Measurements from ENCODE around the gene CDKAL1.
"Not testable (repeated sequence)": the region's sequence is repeated elsewhere in the genome, so short reads cannot be mapped to it uniquely, and the experiment has no call there.

The CDKAL1 gene

DNA sequence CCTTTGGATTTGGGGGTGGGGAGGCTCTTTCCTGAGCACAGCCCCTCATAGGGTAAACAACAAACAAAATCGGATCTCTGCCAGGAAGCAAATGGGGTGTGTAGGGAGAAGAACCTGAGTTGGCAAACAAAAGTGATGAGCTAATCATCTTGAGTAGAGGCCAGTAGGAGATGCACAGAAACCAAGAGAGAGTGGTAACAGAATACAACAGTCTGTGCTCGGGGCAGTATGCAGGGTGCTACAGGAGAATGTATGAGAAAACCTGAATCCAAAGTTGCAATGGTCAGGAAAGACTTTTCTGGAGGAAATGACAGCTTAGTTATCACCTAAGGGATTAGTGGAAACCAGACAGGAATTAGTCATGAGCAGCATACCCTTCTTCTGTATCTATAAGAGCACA is 177.8 kb downstream of the CDKAL1 start:
- no peak for DNase-seq

DNA sequence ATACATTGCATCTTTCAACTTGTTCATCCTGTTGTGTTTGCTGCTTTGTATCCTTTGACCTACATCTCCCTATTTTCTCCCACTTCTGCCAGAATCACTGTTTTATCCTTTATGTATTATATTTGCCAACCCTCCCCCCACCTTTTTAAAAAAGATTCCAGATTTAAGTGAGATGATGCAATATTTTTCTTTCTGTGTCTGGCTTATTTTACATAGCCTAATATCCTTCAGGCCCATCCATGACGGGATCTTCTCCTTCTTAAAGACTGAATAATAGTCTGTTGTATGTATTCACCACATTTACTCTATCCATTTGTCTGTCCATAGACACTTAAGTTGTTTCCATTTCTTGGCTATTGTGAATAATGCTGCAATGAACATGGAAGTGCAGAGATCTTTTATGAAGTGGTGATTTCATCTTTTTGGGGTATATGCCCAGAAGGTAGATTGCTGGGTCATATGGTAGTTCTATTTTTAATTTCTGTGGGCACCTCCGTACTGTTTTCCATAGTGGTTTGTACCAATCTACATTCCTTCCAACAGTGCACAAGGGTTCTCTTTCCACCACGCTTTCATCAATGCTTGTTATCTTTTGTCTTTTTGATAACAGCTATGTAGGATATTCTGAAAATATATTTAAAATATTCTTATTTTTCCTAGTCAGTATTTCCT is 181.0 kb downstream of the CDKAL1 start:
- DNase-seq: no peak

DNA sequence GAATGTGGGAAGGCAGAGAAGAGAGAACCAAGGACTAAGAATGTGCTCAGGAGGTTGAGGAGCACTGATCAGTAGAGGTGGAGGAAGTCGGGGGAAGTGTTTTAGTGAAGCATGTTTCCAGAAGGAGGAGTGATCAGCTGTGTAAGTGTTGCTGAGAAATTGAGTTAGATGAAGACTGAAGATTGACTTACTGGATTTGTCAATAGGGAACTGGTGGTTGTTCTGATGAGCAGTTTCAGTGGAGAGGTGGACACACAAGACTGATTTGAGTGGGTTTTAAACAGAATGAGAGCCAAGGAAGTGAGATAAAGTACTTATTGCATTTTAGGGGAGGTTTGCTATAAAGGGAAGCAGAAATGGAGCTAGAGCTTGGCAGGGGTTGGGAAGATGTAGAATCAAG is 182.6 kb downstream of the CDKAL1 start:
- DNase-seq: no peak

DNA sequence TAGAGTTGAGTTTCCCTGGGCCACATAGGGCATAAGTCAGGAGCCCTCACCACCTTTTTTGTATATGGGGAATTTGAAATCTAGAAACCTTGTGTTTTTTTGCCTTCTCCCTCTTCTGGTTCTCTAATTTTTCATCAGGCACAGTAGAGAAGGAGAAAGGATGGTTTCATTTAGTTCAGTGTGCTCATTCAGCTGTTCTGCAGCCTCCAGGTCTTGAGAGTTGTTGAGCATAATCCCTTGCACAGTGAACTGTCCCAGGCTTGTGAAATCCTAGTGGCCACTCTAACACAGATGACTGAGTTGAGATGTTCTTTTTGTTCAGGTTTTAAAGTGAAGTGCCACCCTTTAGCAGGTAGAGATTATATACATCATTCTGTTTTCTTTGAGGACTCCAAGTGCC is 183.5 kb downstream of the CDKAL1 start:
- no peak for DNase-seq

DNA sequence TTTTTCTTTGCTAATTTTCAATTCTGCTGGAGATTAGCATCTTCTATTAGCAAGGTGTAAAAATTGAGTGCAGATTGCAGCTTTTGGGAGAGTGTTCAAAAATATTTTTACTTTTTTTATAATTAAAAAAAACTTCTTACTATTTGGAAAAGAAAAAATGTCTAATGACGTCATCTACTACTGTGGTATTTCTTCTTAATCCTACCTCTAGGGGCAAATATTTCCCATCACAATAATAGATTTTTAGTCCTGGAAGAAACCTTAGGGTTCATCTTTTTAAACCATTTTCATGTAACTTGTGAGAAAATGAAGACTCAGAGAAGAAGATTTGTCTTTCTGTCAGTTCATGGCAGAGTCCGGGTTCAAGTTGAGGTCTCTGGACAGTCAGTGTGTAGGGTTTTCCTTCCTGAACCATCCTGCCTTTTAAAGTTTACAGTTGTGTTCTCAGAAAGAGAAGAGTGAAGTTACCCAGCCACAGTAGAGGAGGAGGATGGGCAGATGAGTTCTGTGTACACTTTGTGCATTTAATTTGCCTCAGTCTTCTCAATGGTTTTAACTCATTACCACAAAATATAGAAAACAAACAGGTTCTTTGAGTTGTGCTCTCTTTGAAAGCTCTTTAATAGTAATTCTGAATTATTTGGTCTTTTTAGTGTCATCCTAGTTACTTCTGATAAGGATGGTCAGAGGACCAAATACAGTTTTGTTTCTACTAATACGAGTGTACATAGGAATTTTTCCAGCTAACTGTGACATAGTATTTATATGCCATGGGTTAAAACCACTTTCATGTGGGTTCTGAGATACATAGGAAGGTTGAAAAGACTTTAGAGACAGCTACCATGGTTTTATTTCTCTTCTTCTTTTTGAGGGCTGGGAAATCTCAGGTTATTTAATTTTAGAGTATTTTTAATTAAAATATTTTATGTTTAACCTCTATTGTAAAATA is 184.7 kb downstream of the CDKAL1 start:
- no peak for DNase-seq

DNA sequence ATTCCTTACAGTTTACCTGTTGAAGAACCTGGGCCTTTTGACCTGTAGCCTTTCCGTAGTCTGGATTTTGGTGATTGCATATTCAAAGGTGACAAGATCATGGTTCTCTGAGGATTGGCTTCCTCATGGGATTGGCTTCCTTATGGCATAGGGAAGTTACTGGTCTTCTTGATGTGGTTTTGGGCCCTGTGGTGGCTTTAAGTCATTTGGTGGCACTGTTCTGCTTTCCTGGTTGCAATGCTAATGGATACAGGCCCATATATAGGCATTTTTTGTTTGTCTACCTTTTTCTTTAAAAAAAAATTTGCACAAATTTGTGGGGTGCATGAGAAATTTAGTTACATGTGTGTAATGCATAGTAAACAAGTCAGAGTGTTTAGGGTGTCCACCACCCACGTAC is 185.7 kb downstream of the CDKAL1 start:
- DNase-seq: no peak

DNA sequence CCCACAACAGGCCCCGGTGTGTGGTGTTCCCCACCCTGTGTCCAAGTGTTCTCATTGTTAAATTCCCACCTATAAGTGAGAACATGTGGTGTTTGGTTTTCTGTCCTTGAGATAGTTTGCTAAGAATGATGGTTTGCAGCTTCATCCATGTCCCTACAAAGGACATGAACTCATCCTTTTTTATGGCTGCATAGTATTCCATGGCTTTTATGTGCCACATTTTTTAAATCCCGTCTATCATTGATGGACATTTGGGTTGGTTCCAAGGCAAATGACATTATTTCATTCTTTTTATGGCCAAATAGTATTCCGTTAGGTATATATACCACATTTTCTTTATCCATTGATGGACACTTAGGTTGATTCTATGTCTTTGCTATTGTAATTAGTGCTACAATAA is 186.9 kb downstream of the CDKAL1 start:
- DNase-seq: not testable (repeated sequence)

DNA sequence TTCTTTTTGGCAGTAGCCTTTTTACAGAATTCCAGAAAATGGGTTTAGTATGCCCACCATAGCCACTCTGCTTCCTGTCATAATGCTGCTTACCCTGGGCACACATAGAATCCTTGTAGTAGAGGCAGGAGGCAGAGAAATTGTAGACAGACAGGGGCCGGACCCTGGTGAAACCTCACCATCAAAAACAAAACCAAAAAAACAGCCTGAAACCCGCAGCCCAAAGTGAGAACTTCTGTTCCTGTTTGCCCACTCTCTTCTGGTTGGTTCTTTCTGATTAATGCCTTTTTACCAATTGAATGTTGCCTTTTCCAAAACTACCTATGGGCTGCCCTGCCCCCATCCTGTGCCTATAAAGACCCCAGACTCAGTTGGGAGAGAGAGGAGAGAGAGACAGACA is 188.2 kb downstream of the CDKAL1 start:
- no peak for DNase-seq

DNA sequence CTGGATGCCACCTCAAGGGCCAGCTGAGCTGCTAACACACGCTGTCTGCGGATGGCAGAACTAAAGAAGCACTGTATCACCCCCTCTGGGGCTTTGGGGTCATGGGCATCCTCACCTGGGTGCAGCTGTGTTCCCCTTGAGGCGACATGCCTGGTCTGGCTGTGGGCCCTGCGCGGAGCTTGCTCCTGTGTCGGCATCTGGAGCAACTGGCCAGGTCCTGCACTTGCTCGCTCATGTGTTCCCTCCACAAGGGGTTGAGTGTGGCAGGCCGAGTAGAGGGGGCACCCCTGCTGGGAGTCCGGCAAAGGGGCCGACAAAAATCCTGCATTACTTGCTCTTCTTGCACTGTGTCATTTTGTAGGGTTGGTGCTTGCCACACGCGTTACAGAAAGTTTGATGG is 189.0 kb downstream of the CDKAL1 start:
- DNase-seq: no peak

DNA sequence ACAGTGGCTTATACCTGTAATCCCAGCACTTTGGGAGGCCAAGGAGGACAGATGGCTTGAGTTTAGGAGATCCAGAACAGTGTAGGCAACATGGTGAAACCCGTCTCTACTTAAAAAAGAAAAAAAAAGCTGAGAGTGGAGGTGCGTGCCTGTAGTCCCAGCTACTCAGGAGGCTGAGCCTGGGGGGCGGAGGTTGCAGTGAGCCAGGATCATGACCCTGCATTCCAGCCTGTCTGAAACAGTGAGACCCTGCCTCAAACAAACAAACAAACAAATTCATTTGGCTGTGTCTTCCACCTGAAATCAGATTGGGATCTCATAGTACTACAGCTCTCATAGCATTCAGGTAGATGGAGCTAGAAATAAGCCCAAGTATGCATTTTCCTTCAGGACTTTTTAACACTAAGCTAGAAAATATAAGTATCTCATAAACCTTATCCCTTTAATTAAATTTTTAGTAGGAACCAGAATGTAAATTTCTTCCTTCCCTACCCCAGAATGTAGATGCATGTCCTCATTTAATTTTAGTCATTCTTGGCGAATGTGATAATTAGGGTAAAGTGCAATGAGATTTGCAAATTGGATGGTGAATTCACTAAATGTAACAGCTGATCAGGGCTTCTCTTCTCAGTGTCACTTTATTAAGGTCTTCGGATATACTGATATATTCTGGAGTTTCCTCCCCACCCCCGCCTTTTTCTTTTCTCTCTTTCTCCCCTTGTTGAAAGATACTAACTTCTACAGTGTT is 190.4 kb downstream of the CDKAL1 start:
- no peak for DNase-seq

DNA sequence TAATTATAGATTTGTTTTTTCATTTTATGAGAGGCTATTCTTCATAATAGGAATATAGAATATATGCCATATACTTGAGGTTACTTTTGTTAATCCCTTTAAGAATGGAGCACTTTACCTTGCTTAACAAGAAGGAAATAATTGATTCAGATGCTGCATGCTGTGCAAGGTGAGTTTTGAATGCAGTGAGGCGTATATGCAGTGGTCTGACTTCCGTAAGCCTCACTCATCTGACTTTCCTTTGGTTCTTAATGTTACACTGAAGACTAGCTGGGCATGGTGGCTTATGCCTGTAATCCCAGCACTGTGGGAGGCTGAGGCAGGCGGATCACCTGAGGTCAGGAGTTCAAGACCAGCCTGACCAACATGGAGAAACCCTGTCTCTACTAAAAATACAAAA is 191.0 kb downstream of the CDKAL1 start:
- DNase-seq: not testable (repeated sequence)

DNA sequence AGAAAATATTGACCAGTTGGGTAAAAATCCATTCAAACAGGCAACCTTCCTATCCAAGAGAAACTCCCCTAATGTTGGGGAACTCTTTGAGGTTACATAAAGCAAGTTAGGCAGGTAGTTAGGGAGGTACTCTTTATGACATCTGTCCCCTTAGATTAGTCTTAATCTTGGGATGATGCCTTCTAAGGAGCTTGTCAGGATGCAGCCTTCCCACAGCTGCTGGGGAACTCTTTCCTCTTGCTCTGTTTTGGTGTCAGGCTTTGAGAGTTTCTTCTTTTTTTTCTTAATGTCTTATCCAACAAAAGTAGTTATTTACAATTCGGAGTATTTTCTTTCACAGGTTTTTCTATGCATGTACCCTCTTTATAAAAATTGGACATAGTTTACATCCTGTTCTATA is 194.8 kb downstream of the CDKAL1 start:
- DNase-seq: no peak

DNA sequence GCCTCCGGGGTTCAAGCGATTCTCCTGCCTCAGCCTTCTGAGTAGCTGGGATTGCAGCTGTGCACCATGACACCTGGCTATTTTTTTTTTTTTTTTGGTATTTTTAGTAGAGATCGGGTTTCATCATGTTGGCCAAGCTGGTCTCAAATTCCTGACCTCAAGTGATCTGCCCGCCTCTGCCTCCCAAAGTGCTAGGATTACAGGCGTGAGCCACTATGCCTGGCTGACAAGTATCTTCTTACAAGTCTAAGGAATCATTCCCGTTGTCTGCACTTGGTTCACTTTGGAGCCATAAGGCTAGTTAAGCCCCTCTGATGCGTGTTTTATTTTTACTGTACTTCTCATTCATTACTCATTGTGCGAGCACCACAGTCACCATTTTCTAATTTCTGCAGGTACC is 198.1 kb downstream of the CDKAL1 start:
- DNase-seq: not testable (repeated sequence)

DNA sequence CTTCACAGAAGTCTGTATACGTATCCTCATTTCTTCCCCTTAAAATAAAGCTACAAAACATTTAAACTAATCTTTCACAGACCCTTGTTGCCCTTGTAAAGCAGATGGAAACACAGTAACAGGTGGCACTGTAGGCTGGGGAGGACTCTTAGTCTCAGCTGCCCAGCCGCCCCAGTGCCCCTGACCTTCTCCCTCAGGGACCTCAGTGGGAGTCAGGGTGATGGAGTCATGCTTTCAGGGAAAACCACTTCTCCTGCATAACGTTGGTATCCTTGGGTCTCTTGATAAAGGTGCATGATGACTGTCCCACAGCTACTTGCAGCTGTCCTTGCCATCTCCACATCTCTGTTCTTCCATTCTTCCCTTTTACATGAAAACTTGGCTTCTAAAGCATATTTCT is 198.6 kb downstream of the CDKAL1 start:
- no peak for DNase-seq

DNA sequence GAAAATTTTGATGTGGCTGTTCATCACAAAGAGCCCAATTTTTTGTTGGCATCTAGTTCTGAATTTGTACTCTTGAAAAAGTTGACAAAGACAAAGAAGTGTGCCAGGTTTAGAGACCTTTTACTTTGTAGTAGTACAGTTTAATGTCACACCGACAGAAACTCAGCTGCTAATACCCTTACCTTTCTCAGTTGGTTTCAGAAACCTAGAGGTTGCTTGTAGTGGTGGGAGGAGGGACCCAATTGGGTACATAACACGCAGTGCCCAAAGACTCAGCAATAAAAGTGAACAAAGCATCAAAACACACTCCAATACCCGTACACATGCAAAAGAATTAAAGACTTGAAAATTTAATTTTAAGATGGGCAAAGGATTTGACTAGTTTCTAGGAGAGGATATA is 203.7 kb downstream of the CDKAL1 start:
- DNase-seq: no peak

DNA sequence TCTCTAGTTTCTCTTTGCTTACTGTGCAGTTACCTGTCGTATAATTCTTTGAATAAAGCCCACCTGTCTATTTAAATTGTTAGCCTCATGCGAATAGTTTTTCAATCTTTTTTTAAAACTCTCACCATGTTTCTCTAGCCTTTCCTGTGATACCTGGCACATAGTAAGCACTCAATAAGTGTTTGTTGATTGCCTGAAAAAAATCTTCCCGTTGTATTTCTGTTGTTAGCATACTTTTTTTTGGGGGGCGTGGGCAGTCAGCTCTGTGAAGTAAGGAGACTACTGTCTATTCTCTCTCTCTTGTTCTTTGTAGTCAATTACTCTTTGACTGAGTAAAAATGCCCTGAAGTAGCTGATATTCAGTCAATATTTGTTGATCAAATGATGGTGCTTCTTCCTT is 205.8 kb downstream of the CDKAL1 start:
- DNase-seq: no peak

DNA sequence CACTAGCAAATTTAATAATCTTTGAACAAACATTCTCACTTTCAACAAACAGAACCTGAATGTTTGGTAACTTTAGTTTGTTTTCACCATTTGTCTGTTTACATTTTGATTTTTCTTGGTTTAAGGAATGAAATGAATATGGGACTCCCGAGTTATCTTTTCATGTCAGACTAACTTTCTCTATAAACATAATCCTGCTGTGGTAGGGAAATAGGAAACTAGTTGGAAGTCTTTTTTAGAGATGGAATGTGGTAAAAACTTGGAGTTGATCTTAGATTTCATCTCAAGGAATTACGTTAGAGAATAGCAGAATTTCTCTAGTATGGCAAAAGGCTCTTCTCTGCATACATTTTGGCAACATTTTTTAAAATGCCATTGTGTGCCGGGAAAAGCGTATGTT is 206.5 kb downstream of the CDKAL1 start:
- no peak for DNase-seq

DNA sequence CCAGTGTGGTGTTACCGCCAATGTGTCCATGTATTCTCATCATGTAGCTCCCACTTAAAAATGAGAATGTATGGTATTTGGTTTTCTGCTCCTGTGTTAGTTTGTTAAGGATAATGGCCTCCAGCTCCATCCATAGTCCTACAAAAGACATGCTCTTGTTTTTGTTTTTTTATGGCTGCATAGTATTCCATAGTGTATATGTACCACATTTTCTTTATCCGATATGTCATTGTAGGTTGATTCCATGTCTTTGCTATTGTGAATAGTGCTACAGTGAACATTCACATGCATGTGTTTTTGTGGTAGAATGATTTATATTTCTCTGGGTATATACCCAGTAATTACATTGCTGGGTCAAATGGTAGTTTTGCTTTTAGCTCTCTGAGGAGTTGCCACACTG is 207.2 kb downstream of the CDKAL1 start:
- DNase-seq: no peak

DNA sequence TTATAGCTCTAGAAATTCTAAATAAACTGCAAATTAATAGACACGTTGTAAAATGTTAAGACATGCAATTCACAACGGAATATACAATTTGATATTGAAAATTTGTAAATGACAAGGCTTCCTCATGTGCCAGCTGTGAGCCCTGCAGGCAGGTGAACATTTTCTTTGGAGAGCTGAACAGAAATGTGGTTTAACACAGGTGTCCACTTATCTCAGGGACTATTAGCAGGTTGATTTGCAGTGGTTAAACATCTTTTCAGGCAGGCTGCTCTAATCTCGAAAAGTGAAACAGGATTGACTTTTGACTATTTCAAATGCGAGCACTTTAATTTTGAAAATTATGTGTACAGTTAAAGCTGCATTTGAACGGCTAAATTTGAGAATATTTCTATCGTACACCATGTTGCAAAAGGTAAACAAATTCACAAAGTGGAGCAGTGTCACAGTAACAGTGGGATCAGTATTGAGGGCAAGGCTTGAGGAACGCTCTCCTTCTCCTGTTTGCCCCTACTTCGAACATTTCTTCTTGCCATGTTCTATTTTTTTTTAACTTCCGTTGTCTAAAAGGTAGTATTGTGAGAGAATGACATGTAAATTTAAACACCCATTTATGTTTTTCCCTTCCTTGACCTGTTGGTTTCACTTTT is 210.8 kb downstream of the CDKAL1 start:
- no peak for DNase-seq

DNA sequence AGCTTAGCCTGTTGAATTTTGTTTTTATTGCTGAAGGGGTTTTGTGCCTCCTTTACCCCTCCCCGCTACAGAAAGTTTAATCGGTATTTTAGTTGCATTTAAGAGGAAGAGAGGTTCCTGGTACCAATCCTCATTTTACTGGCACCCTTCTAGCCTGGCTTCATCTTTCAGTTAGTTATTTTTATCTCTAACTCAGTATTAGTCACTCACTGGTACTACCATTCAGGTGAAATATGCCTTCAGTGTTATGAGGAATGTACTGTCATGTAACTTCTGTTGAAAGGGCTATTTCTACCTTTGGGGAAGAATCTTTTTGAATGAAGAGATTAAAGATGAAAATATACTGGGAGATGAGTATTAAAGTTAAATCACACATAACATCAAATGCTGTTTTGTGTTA is 211.8 kb downstream of the CDKAL1 start:
- no peak for DNase-seq

DNA sequence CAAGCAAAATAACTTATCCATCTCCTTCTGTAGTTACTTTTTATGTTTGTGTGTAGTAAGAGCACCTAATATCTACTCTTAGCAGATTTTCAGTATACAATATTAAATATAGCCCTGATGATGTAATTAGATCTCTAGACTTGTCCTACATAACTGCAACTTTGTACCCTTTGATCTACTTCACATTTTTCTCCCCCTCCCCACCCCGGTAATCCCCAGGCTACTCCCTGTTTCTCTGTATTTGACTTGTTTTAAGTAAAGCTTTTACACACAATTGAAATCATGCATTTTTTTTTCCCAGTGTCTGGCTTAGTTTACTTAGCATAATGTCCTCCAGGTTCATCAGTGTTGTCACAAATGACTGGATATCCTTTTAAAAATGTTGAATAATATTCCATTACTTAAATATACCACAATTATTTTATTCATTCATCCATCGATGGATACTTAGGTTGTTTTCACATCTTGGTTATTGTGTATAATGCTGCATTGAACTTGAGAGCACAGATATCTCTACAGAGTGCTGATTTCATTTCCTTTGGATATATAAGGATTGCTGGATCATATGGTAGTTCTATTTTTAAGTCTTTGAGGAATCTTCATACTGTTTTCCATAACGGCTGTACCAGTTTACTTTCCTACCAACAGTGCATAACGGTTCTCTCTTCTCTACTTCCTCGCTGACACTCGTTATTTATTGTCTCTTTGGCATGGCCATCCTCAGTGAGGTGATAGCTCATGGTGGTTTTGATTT is 212.7 kb downstream of the CDKAL1 start:
- no peak for DNase-seq

DNA sequence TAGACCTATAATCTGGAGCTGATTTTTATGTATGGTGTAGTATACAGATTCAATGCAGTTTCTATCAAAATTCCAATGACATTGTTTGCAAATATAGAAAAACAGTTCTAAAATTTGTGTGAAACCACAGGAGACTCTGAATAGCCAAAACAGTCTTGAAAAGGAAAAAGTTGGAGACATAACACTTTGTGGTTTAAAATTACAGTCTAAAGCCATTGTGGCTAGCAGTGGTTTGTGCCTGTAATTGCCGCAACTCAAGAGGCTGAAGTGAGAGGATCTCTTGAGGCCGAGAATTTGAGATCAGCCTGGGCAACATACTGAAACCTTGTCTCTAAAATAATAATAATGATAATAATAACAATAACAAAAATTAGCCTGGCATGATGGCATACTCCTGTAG is 213.7 kb downstream of the CDKAL1 start:
- no peak for DNase-seq

Measured in activated CD4-positive, alpha-beta T cell treated with anti-CD3 and anti-CD28 coated beads for 48 hours (primary cell).